Left forelimb (tissue), 1 donor: ENCODE measurements around the gene FRRS1L.

ENCODE experiments used
- DNase-seq: peaks from one replicate; pipeline ENCODE4 v3.0.0-alpha.2; 2018; ENCODE audit warnings: low spot score

Gene FRRS1L

GRCh38 chr9:109176386-109176785 is 9.3 kb upstream of the FRRS1L start:
- DNase-seq = no peak

GRCh38 chr9:109172935-109173334 is 5.9 kb upstream of the FRRS1L start:
- no peak for DNase-seq

GRCh38 chr9:109171926-109172325 is 4.9 kb upstream of the FRRS1L start:
- no peak for DNase-seq

GRCh38 chr9:109168170-109168569 is 1.1 kb upstream of the FRRS1L start:
- no peak for DNase-seq

DNA sequence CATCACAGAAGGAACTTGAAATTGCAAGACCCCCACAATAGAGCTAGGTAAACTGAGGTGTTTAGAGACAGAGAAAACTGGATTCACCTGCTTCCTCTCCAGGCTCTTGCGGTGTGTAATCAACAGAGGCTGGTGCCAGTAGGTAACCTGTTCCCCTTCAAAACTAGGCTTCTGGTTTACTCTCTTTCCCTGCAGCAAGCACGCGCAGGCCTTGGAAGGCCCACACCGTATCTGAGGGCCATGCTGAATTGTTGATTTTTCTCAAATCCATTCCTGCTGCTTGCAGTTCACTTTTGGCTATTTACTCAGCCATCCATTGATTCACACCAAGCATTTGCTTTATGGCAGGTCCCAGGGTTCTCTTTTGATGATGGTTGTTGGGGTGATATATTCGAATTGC is 667 bp upstream of the FRRS1L start:
- DNase-seq = no peak

GRCh38 chr9:109166171-109166770 is 778 bp downstream of the FRRS1L start:
- no peak for DNase-seq

GRCh38 chr9:109164042-109164441 is 3.0 kb downstream of the FRRS1L start:
- DNase-seq = no peak

- DNase-seq = no peak
These were observed 3.9 kb downstream of the FRRS1L start for GRCh38 chr9:109163194-109163593.

DNA sequence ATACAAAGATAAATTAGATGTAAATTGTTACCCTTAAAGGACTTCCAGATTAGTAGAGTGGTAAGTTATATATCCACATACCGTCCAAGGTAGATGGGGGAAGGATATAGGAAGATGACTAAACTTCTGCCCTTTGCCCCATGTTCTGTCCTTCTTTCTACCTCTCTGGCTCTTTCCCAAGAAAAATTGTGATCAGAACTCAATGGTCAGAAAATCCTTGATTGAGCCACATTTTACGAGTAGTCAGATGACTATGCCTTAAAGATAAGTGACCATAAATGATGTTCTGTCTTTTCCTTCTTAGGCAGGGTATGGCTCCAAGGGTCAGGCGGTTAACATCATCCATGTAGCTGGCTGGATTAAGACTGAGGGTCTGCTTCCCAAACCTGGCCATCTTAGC is 4.4 kb downstream of the FRRS1L start:
- no peak for DNase-seq

- no peak for DNase-seq
These were observed 5.6 kb downstream of the FRRS1L start for GRCh38 chr9:109161471-109161870.

DNA sequence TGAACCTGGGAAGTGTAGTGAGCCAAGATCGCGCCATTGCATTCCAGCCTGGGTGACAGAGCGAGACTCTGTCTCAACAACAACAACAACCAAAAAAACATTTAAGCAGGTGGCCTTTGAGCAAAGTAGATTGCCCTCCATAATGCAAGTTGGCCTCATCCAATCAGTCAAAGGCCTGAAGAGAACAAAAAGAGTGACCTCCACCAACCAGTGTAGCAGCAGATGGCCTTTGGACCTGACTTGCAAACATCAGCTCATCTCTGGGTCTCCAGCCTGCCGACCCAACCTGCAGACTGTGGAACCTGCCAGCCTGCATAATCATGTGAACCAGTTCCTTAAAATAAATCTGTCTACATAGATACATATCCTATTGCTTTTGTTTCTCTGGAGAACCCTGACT is 7.5 kb downstream of the FRRS1L start:
- no peak for DNase-seq

GRCh38 chr9:109158651-109159050 is 8.4 kb downstream of the FRRS1L start:
- no peak for DNase-seq

- no peak for DNase-seq
These were observed 10.3 kb downstream of the FRRS1L start for GRCh38 chr9:109156708-109157107.

DNA sequence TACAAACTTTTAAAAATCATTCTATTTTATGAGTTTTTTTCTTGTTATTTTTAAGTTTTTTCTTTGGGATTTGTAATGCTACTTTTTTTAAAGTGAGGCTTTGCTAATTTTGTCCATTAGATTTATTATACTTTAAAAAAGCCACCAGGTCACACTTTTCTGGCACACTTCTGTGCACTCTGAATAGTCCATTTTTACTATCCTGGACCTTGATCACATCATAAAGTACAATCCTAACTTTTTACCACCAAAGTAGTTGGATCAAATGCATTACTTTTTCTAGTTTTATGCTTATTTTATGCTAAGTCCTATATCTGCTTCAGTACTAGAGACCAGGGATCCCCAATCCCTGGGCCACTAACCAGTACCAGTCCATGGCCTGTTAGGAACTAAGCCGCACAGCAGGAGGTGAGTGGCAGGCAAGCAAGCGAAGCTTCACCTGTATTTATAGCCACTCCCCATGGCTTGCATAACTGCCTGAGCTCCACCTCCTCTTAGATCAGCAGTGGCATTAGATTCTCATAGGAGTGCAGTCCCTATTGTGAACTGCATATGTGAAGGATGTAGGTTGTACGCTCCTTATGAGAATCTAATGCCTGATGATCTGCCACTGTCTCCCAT is 16.0 kb downstream of the FRRS1L start:
- DNase-seq = no peak

DNA sequence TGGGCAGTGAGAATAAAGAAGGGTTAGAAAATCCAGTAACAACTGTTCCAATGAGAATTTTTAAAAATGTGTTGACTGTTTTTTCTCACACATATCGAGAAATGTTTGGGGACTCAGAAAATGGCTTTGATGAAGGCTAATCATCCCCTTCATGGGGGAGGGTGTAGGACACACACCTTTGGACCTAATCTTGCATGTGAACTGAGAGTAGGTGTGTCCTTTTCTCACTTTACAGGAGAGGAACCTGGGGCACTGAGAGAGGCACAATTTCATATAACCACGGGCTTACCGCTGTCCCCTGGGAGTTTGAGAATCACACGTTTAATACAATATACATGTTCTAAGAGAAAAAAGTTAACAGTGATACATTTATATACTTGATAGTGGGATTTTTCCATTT is 17.3 kb downstream of the FRRS1L start:
- no peak for DNase-seq

GRCh38 chr9:109149089-109149488 is 18.0 kb downstream of the FRRS1L start:
- DNase-seq = no peak

- DNase-seq = no peak
These were observed 22.0 kb downstream of the FRRS1L start for GRCh38 chr9:109145051-109145450.

DNA sequence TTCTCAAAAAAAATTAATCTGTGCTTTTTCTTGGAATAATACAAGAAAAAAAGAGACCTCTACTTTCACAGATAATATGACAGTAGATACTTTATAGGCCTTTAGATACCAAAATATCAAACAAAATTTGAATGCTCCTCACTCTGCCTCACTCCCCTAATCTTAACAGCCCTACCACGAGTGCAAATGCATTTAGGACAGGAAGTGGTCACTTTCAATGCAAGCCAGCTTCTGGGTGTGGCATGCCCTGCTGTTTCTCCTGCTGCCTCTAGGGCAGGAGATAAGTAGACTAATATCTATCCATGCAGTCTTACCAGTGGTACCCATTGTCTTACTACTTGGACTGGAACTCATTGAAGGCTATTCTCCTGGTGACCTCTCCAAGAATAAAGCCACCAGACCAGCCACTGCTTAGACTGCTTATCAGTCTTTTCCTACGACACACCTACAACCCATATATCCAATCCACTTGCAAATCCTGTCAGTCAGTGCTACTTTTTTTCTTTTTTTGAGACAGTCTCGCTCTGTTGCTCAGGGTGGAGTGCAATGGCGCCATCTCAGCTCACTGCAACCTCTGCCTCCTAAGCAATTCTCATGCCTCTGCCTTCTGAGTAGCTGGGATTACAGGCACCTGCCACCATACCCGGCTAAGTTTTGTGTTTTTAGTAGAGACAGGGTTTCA is 23.0 kb downstream of the FRRS1L start:
- no peak for DNase-seq

- DNase-seq = no peak
These were observed 25.7 kb downstream of the FRRS1L start for GRCh38 chr9:109141375-109141774.

- no peak for DNase-seq
These were observed 27.2 kb downstream of the FRRS1L start for GRCh38 chr9:109139851-109140250.

GRCh38 chr9:109138421-109138820 is 28.6 kb downstream of the FRRS1L start:
- no peak for DNase-seq

DNA sequence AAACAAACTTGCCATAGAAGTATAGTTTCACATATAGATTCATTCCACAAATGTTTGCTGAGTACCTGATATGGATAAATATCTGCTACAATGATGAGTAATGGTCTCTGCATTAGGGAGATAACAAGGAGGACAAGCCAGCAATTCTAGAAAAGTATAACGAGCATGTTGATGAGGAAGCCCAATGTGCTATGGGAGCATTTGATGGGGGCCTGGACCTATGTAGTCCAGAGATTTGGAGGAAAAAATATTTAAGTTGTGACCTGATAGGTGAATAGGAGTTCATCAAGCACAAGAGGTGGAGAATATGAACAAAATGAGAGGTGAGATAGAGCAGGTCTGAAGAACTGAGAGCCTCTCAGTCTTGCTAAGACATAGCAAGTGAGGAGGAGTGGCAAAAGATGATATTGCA is 32.9 kb downstream of the FRRS1L start:
- DNase-seq = no peak

GRCh38 chr9:109133533-109133932 is 33.5 kb downstream of the FRRS1L start:
- no peak for DNase-seq

- DNase-seq = no peak
These were observed 34.5 kb downstream of the FRRS1L start for GRCh38 chr9:109132567-109133021.
